Liver (tissue), 9 donors: ENCODE measurements around the gene HPCAL1. TPM values are rescaled to one million over a fixed set of nuclear protein-coding genes. Genes with fewer than 3 reads are reported as not detected.
A peak's percentile ranks its signal among the peaks of the same experiment; 100 is the strongest.

ENCODE experiments used
- DNase-seq: peaks from one replicate; pipeline ENCODE4 v3.0.0-alpha.2; 2017; ENCODE audit warnings: low spot score
- H3K27ac ChIP-seq, 2 donors: one replicate each; pipeline ENCODE4 v1.7.0; 2013; ENCODE audit warnings: inconsistent platforms in 2 of 2, low read length in 2 of 2, control low read depth in 1 of 2, low read depth in 1 of 2, mild to moderate bottlenecking in 1 of 2
- H3K27me3 ChIP-seq, 4 donors: one replicate each; pipeline versions ENCODE4 v1.6.1 to v1.7.0; 2013; ENCODE audit warnings: low read length in 3 of 4, inconsistent platforms in 1 of 4, mild to moderate bottlenecking in 1 of 4, moderate library complexity in 1 of 4; ENCODE audit not compliant: control insufficient read depth in 4 of 4, insufficient read depth in 4 of 4
- H3K36me3 ChIP-seq, 4 donors: one replicate each; pipeline versions ENCODE4 v1.6.1 to v1.7.0; 2013; ENCODE audit warnings: low read length in 3 of 4, mild to moderate bottlenecking in 3 of 4, low read depth in 1 of 4, moderate library complexity in 1 of 4; ENCODE audit not compliant: control insufficient read depth in 4 of 4, insufficient read depth in 3 of 4
- H3K4me1 ChIP-seq, 4 donors: one replicate each; pipeline versions ENCODE4 v1.6.1 to v1.7.0; 2013; ENCODE audit warnings: low read length in 3 of 4, mild to moderate bottlenecking in 3 of 4, moderate library complexity in 1 of 4; ENCODE audit not compliant: control insufficient read depth in 4 of 4, insufficient read depth in 4 of 4
- H3K4me3 ChIP-seq, 3 donors: one replicate each; pipeline versions ENCODE4 v1.6.1 to v1.7.0; 2013; ENCODE audit warnings: low read length in 3 of 3, control low read depth in 1 of 3, low read depth in 1 of 3, mild to moderate bottlenecking in 1 of 3
- H3K9ac ChIP-seq, 2 donors: one replicate each; pipeline ENCODE4 v1.7.0; 2013; ENCODE audit warnings: low read length in 2 of 2, mild to moderate bottlenecking in 2 of 2, moderate library complexity in 2 of 2, control low read depth in 1 of 2, low read depth in 1 of 2
- H3K9me3 ChIP-seq, 4 donors: one replicate each; pipeline versions ENCODE4 v1.6.1 to v1.7.0; 2013; ENCODE audit warnings: low read length in 3 of 4; ENCODE audit not compliant: control insufficient read depth in 4 of 4
- EGR1 ChIP-seq, 2 donors: IDR thresholded peaks; 2 replicates each; pipeline ENCODE4 v1.6.1; 2016 to 2018; ENCODE audit warnings: antibody characterized with exemption in 2 of 2, low read depth in 2 of 2
- FOXA1 ChIP-seq: IDR thresholded peaks from 2 replicates; pipeline ENCODE4 v1.6.1; 2016; ENCODE audit warnings: antibody characterized with exemption
- FOXA2 ChIP-seq: IDR thresholded peaks from 2 replicates; pipeline ENCODE4 v1.6.1; 2016; ENCODE audit warnings: antibody characterized with exemption
- GABPA ChIP-seq, 2 donors: IDR thresholded peaks in 1 of 2; conservative IDR thresholded peaks in 1 of 2; 2 replicates each; pipeline ENCODE4 v1.6.1; 2016; ENCODE audit warnings: antibody characterized with exemption in 2 of 2, mild to moderate bottlenecking in 1 of 2, moderate library complexity in 1 of 2
- HNF4A ChIP-seq, 2 donors: conservative IDR thresholded peaks; 2 replicates each; pipeline ENCODE4 v1.6.1; 2016; ENCODE audit warnings: antibody characterized with exemption in 2 of 2, mild to moderate bottlenecking in 2 of 2
- HNF4G ChIP-seq: IDR thresholded peaks from 2 replicates; pipeline ENCODE4 v1.6.1; 2016; ENCODE audit warnings: antibody characterized with exemption
- JUND ChIP-seq, 2 donors: IDR thresholded peaks; 2 replicates each; pipeline ENCODE4 v1.6.1; 2016; ENCODE audit warnings: antibody characterized with exemption in 2 of 2
- NR2F2 ChIP-seq: IDR thresholded peaks from 2 replicates; pipeline ENCODE4 v1.6.1; 2016; ENCODE audit warnings: antibody characterized with exemption
- RAD21 ChIP-seq, 2 donors: IDR thresholded peaks; 2 replicates each; pipeline ENCODE4 v1.6.1; 2016; ENCODE audit warnings: antibody characterized with exemption in 2 of 2, mild to moderate bottlenecking in 2 of 2
- RXRA ChIP-seq, 2 donors: IDR thresholded peaks; 2 replicates each; pipeline ENCODE4 v1.6.1; 2017 to 2018; ENCODE audit warnings: antibody characterized with exemption in 2 of 2, mild to moderate bottlenecking in 1 of 2
- SP1 ChIP-seq: IDR thresholded peaks from 2 replicates; pipeline ENCODE4 v1.6.1; 2018; ENCODE audit warnings: antibody characterized with exemption, mild to moderate bottlenecking
- TAF1 ChIP-seq: conservative IDR thresholded peaks from 2 replicates; pipeline ENCODE4 v1.6.1; 2016; ENCODE audit warnings: antibody characterized with exemption, mild to moderate bottlenecking
- YY1 ChIP-seq: IDR thresholded peaks from 2 replicates; pipeline ENCODE4 v1.6.1; 2016; ENCODE audit warnings: antibody characterized with exemption, mild to moderate bottlenecking
- WGBS: extraction: QIAGEN DNeasy Blood & Tissue Kit; methylation state at CpG from one replicate; pipeline ENCODE4 v1.1.7; 2013; 5-methylcytosine and 5-hydroxymethylcytosine counted together
- polyA plus RNA-seq, 2 donors: library from polyadenylated mRNA; stranded (reverse) in 1 of 2; unstranded in 1 of 2; fragments of 200-250 nt in 1 of 2; fragments of >200 nt in 1 of 2; fragmentation: Nextera tagmentation in 1 of 2; extraction: Ambion mirVana in 1 of 2; gene quantifications; one replicate each; pipeline versions ENCODE4 v1.2.1 to v1.2.3, GENCODE V29; 2013 to 2015
- total RNA-seq, 2 donors: library from RNA; depleted of rRNA; stranded (reverse); fragments of >200 nt; gene quantifications; one replicate each; pipeline ENCODE4 v1.2.3, GENCODE V29; 2014
- TF ChIP-seq, protein P1 (sequence below): fragments of 150-350 bp; IDR thresholded peaks from 2 replicates; pipeline ENCODE4 v1.5.1; 2017; ENCODE audit warnings: improper control_type of control experiment, low read depth, low read length; ENCODE audit not compliant: missing input control
- TF ChIP-seq, protein P2 (sequence below): IDR thresholded peaks from 2 replicates; pipeline ENCODE4 v1.6.1; 2016; ENCODE audit warnings: antibody characterized with exemption, mild to moderate bottlenecking
- TF ChIP-seq, protein P3 (sequence below): IDR thresholded peaks from 2 replicates; pipeline ENCODE4 v1.6.1; 2016; ENCODE audit warnings: antibody characterized with exemption
- TF ChIP-seq, protein P4 (sequence below): IDR thresholded peaks from 2 replicates; pipeline ENCODE4 v1.6.1; 2016; ENCODE audit warnings: antibody characterized with exemption
- TF ChIP-seq, protein P5 (sequence below): IDR thresholded peaks from 2 replicates; pipeline ENCODE4 v1.6.1; 2016; ENCODE audit warnings: antibody characterized with exemption
- donor health status: healthy.
- donor health status: healthy.
- donor health status: healthy.
- donor health status: healthy.
- donor health status: healthy.

The HPCAL1 gene
- total and polyA plus RNA-seq, 4 donors, result 17.3 to 27.9 (median 22.9) TPM

DNA sequence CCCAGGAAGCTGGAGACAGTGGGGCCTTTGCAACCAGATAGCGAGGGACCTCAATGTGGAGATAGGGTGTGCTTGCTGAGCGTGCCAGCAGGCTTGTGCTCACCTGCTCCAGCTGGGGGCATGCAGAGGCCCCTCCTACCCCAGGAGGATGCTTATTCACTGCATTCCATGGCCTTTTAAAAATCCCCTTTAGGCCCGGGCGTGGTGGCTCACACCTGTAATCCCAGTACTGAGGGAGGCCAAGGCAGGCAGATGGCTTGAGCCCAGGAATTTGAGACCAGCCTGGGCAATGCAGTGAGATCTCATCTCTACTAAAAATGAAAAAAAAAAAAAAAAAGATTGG, 90.9 kb downstream of the HPCAL1 start:
- 85% methylated on average over 4 of the region's 4 CpGs for WGBS
- Histone ChIP-seq H3K27me3 (no peaks in the 10 kb centered on the region), H3K27ac (peak overlapping the region in 1 of 2 donors; percentile 50), H3K4me3 (no peak overlapping the region), H3K4me1 (peaks cover 8 to 16% (median 12%) of the 10 kb centered on the region in 4 donors), H3K36me3 (peaks cover 0 to 4% (median 1%) of the 10 kb centered on the region in 4 donors), H3K9ac (no peak overlapping the region), H3K9me3 (no peaks in the 10 kb centered on the region)
- DNase-seq, result no peak
- TF ChIP-seq SP1 (no peak), FOXA2 (no peak), GABPA (IDR thresholded peaks at IDR 0.05 in 1 of 2, conservative IDR thresholded peaks at IDR 0.05 in 1 of 2) (no peak), JUND (IDR thresholded peaks at IDR 0.05) (no peak), TAF1 (no peak), FOXA1 (no peak), EGR1 (IDR thresholded peaks at IDR 0.05; ENCODE audit: low read depth in 2 of 2) (no peak), HNF4G (no peak), HNF4A (conservative IDR thresholded peaks at IDR 0.05) (no peak), RAD21 (IDR thresholded peaks at IDR 0.05) (no peak), NR2F2 (no peak), RXRA (IDR thresholded peaks at IDR 0.05) (no peak), YY1 (no peak)
- TF ChIP-seq, protein P1, sequence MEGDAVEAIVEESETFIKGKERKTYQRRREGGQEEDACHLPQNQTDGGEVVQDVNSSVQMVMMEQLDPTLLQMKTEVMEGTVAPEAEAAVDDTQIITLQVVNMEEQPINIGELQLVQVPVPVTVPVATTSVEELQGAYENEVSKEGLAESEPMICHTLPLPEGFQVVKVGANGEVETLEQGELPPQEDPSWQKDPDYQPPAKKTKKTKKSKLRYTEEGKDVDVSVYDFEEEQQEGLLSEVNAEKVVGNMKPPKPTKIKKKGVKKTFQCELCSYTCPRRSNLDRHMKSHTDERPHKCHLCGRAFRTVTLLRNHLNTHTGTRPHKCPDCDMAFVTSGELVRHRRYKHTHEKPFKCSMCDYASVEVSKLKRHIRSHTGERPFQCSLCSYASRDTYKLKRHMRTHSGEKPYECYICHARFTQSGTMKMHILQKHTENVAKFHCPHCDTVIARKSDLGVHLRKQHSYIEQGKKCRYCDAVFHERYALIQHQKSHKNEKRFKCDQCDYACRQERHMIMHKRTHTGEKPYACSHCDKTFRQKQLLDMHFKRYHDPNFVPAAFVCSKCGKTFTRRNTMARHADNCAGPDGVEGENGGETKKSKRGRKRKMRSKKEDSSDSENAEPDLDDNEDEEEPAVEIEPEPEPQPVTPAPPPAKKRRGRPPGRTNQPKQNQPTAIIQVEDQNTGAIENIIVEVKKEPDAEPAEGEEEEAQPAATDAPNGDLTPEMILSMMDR, result no peak
- TF ChIP-seq, protein P2, sequence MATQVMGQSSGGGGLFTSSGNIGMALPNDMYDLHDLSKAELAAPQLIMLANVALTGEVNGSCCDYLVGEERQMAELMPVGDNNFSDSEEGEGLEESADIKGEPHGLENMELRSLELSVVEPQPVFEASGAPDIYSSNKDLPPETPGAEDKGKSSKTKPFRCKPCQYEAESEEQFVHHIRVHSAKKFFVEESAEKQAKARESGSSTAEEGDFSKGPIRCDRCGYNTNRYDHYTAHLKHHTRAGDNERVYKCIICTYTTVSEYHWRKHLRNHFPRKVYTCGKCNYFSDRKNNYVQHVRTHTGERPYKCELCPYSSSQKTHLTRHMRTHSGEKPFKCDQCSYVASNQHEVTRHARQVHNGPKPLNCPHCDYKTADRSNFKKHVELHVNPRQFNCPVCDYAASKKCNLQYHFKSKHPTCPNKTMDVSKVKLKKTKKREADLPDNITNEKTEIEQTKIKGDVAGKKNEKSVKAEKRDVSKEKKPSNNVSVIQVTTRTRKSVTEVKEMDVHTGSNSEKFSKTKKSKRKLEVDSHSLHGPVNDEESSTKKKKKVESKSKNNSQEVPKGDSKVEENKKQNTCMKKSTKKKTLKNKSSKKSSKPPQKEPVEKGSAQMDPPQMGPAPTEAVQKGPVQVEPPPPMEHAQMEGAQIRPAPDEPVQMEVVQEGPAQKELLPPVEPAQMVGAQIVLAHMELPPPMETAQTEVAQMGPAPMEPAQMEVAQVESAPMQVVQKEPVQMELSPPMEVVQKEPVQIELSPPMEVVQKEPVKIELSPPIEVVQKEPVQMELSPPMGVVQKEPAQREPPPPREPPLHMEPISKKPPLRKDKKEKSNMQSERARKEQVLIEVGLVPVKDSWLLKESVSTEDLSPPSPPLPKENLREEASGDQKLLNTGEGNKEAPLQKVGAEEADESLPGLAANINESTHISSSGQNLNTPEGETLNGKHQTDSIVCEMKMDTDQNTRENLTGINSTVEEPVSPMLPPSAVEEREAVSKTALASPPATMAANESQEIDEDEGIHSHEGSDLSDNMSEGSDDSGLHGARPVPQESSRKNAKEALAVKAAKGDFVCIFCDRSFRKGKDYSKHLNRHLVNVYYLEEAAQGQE, result no peak
- TF ChIP-seq, protein P3, sequence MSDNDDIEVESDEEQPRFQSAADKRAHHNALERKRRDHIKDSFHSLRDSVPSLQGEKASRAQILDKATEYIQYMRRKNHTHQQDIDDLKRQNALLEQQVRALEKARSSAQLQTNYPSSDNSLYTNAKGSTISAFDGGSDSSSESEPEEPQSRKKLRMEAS, result no peak
- TF ChIP-seq, protein P4, sequence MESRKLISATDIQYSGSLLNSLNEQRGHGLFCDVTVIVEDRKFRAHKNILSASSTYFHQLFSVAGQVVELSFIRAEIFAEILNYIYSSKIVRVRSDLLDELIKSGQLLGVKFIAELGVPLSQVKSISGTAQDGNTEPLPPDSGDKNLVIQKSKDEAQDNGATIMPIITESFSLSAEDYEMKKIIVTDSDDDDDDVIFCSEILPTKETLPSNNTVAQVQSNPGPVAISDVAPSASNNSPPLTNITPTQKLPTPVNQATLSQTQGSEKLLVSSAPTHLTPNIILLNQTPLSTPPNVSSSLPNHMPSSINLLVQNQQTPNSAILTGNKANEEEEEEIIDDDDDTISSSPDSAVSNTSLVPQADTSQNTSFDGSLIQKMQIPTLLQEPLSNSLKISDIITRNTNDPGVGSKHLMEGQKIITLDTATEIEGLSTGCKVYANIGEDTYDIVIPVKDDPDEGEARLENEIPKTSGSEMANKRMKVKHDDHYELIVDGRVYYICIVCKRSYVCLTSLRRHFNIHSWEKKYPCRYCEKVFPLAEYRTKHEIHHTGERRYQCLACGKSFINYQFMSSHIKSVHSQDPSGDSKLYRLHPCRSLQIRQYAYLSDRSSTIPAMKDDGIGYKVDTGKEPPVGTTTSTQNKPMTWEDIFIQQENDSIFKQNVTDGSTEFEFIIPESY, result no peak
- TF ChIP-seq, protein P5, sequence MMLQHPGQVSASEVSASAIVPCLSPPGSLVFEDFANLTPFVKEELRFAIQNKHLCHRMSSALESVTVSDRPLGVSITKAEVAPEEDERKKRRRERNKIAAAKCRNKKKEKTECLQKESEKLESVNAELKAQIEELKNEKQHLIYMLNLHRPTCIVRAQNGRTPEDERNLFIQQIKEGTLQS, result no peak
